ENCODE measurements around the gene TFCP2L1.
"Not testable (repeated sequence)": the region's sequence is repeated elsewhere in the genome, so short reads cannot be mapped to it uniquely, and the experiment has no call there.

The TFCP2L1 gene

GRCh38 chr2:121295911-121296650 lies 11.1 kb upstream of the TFCP2L1 start:
- DNase-seq (ENCODE audit: low spot score) = no peak

- no peak for DNase-seq (ENCODE audit: low spot score)
Observed at GRCh38 chr2:121294881-121295840, 10.2 kb upstream of the TFCP2L1 start.

DNA sequence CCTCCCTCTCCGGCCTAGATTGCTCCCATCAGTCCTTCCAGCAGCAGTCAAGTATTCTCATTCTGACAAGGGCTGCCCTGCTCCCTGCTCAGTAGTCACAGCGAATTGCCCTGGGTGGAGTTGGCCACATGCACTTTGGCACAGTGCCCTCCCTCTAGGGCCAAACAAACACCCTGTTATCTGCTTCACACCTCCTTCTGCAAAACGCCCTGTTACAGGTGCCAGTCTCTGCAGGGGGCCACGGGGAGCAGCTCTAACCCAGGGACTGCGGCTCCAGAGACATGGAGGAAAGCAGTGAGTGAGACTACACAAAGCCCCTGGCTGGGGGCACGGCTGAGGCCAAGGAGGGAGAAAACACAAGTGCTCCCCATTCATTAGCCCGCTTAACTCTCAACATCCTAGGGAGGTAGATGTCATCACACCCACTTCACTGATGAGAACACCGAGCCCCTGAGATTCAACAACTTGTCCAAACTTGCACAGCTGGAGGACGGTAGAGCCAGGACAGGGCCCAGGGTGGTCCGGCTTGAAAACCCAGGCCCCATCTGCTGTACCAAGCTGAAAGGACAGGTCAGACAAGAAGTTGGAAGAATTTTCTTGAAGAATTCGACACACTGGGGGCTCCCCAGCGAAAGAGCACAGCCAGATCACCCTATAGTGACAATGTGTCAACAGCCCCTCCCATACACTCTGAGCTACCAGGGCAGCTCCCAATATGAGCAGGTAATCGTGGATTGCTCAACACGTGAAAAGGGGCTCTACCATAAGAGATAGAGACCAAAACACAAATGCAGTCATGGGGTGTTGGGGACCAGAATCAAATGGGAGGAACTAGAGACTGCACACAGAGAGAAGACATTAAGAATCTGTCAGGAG lies 8.7 kb upstream of the TFCP2L1 start:
- DNase-seq (ENCODE audit: low spot score) = no peak

- no peak for DNase-seq (ENCODE audit: low spot score)
Observed at GRCh38 chr2:121291251-121291580, 6.2 kb upstream of the TFCP2L1 start.

- DNase-seq (ENCODE audit: low spot score) = no peak
Observed at GRCh38 chr2:121289271-121289670, 4.3 kb upstream of the TFCP2L1 start.

DNA sequence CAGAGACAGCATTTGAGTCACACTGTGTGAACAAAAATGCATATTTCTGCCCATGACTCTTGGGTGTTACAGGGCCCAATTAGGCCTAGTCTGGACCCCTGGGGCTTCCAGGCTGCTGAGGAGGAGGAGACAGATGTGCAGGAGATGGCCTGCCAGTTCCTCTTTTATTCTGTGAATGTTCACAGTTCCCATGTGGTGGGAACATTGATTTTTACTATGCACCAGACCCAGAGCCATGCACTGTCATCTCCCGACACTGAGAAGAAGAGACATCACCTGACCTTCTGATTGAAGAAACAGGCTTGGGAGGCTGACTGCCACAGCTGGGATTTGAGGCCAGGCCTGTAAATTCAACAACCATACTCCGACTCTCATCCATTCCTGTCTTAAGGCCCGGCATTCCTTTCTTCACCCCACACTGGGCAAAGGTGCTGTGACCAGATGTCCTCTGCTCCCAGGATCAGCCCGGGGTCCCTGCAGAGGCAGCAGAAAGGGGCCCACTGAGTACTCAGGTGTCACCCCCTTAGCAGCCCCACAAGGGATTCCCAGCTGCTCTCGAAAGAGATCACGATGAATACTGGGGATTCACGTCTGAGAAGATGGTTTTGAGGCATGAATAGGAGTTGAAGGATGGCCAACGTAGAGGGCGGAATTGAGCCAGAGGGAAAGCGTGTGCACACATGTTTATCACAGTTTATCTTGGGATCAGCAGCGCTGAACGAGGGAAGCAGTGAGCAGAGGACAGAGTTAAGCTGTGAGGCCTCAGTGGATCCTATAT lies 3.6 kb upstream of the TFCP2L1 start:
- DNase-seq (ENCODE audit: low spot score) = no peak

DNA sequence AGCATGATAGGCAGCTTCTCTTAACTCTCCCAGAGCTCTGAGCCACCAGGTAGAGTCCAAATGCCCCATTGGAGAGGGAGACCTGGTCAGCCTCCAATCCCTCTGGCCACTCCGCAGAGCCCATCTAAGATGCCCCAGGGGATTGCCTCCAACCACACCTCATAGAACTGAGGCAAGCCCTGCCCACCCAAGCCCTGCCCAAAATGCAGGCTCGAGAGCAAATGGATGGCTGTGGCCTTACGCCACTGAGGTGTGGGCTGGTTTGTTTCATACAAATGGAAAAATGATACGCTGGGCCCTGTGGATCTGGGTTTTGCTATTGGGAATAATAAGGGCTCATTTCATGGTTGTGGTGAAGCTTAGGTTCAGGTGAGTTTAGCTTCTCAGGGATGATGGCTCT lies 3.0 kb upstream of the TFCP2L1 start:
- no peak for DNase-seq (ENCODE audit: low spot score)

DNA sequence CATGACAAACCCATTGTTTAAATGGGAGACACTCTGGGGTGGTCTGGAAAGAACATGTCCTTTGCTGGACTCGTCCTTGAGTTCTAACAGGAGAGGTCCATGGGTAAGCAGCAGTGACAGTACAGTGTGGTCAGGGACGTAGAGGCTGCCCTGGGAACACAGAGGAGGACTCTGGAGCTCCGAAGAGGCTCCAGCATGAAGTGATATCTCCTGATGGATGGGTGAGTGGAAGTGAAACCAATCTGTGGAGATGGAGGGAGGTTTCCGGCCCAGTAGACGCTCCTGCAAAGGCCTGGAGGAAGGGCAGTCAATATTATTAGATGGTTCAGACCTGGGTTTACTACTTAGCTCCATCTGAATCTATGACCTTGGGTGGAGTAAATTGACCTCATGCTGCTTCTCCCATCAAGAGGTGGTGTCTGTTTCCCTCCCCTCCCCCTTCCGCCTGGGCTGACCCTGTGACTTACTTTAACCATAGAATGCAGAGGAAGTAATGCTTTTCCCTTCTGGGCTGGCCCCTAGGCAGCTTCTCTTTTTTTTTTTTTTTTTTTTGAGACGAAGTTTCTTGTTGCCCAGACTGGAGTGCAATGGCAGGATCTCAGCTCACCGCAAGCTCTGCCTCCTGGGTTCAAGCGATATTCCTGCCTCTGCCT lies 2.3 kb upstream of the TFCP2L1 start:
- DNase-seq (ENCODE audit: low spot score) = no peak

DNA sequence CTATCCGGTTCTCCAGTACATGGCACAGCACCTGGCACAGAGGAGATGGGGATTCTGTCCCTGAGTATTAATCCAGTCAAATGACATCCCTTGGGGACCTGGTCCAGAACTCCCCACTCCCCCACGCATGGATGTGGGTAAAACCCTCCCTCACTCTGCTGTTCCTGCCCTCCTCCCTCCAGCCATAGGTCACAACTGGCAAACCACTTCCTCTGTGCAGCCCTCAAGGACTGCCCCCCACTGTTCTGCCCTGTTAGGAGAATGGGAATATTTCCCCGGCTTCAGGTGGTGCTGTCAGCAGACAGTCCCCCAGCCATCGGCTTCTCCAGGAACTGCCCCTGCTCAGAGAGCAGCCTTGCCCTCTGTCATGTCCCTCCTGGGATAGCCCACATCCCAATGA lies 1.5 kb upstream of the TFCP2L1 start:
- no peak for DNase-seq (ENCODE audit: low spot score)

DNA sequence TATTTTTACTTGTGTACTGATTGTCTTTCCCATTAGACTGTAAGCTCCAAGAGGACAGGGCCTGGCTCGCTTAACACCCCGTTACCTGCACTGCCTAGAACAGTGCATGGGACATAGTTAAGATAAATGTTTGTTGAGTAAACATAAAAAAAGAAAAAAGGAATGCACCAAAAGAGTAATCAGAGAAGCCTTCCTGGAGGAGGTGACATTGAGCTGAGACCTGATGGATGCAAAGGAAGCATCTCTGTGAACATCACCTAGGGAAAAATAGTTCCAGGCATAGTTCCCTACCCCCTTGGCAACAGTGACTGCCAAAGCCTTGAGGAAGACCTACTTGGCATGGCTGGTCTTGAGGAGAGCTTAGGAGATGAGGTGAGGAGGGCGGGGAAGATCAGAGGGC lies 924 bp upstream of the TFCP2L1 start:
- DNase-seq (ENCODE audit: low spot score) = no peak

GRCh38 chr2:121283670-121284462 lies 1.1 kb downstream of the TFCP2L1 start:
- no peak for DNase-seq (ENCODE audit: low spot score)

GRCh38 chr2:121282800-121283385 lies 2.1 kb downstream of the TFCP2L1 start:
- no peak for DNase-seq (ENCODE audit: low spot score)

GRCh38 chr2:121281694-121282093 lies 3.3 kb downstream of the TFCP2L1 start:
- no peak for DNase-seq (ENCODE audit: low spot score)

DNA sequence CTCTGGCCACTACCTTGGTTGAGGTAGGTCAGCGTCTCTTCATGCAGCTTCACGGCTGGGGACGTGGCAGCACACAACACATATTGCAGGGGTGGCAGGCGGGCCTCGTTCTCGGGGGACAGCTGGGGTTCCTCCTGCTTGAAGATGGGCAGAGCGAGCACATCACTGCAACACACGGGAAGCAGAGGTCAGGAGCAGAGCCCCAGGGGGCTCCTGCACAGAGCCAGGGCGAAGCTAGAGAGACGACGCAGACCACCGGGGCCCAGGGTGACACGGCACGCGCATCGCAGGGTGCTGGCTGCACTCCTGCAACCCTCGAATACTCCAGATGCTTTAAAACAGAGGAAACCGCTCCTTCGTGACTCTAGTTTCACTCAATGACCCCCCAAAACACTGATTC lies 3.9 kb downstream of the TFCP2L1 start:
- no peak for DNase-seq (ENCODE audit: low spot score)

GRCh38 chr2:121279476-121280220 lies 5.4 kb downstream of the TFCP2L1 start:
- DNase-seq (ENCODE audit: low spot score) = no peak

DNA sequence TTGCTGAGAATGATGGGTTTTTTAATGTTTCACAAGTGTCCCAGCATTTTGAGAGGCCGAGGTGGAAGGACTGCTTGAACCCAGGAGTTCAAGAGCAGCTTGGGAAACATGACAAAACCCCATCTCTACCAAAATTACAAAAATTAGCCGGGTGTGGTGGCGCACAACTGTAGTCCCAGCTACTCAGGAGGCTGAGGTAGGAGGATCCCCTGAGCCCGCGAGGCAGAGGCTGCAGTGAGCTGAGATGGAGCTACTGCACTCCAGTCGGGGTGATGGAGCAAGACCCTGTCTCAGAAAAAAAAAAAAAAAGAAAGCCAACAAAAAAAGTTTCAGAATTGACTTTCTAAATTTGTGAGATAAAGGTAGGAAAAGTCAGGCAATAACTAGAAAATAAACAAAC lies 8.7 kb downstream of the TFCP2L1 start:
- DNase-seq (ENCODE audit: low spot score) = no peak

DNA sequence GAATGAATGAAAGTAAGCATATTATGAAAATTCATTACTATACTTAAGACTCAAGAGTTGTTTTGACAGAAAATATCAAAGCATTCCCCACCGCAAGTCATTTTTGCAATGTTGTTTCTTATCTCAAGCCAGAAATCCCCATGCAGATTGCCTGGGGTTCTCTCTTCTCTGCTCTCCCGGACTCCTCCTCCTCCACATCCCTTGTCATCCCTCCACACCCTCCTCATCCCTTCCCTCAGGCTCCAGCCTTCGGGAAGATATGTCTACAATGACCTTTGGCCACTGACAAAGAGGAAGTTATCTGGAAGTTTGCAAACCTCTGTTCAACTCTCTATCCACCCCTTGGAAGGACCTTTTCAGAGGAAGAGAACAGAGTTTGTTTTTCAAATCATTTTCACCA lies 11.9 kb downstream of the TFCP2L1 start:
- DNase-seq (ENCODE audit: low spot score) = no peak

DNA sequence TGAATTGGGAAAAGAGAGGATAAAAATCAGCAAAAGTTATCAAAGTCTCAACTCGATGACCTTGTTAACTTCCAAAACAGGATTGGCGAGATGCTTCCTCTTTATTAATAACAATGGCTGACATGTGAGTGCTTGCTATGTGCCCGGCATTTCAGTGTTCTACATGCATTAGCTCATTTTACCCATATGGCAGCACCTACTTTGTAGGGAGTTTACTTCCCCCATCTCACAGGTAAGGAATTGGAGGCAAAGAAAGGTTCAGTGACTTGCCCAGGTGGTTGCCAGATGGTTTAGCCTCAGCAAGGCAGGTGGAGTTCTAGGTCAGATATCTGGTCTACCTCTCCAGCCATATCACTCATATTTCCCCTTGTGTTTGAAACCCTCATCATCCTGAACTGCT lies 12.4 kb downstream of the TFCP2L1 start:
- DNase-seq (ENCODE audit: low spot score) = no peak

- not testable (repeated sequence) for DNase-seq (ENCODE audit: low spot score)
Observed at GRCh38 chr2:121269436-121269835, 15.6 kb downstream of the TFCP2L1 start.
